ENCODE results near the gene TSGA10IP.

DNA sequence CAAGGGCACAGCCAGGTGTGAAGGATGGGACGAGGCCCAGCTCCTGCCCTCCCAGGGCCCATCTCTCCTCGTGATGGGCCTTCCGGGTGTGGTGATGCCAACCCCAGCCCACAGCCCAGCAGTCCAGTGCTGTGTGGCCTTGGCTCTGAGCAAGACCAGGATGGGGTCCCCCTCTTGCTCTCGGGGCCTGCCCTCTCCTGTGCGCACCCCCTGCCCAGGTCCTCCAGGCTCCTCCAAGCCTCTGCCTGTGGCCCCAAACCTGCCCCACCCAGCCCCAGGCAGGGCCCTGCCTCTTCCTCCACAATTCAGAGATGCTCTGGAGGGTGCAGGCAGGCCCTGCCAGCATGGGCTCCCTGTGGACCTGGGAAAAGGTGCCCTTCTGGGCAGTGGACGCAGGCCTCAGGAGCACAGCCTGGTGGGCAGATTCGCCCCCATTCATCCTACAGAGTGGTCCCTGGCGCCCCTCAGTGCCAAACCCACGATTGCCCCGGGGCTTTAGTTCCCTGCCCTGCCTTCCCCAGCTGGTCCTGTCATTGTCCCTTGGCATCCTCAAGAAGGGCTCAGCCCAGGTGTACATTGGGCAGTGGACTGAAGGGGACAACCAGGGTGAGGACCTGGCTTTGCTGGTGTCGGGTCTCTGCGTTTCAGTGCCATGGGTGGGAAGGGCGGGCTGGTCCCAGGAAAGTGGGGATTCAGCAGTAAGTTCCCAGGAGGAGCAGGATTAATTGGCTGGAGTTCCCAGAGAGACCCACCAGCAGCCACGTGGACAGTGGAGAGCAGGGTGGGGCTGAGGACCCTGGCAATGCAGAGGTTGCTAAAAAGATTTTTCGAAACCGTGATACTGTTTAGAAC, 36.9 kb downstream of the TSGA10IP start:
- TF ChIP-seq POLR2AphosphoS5 (IDR thresholded peaks at IDR 0.05; ENCODE audit: low read depth) (no peak), GABPA (IDR thresholded peaks at IDR 0.05; ENCODE audit: low read depth) (no peak)
- TF ChIP-seq, protein P1, sequence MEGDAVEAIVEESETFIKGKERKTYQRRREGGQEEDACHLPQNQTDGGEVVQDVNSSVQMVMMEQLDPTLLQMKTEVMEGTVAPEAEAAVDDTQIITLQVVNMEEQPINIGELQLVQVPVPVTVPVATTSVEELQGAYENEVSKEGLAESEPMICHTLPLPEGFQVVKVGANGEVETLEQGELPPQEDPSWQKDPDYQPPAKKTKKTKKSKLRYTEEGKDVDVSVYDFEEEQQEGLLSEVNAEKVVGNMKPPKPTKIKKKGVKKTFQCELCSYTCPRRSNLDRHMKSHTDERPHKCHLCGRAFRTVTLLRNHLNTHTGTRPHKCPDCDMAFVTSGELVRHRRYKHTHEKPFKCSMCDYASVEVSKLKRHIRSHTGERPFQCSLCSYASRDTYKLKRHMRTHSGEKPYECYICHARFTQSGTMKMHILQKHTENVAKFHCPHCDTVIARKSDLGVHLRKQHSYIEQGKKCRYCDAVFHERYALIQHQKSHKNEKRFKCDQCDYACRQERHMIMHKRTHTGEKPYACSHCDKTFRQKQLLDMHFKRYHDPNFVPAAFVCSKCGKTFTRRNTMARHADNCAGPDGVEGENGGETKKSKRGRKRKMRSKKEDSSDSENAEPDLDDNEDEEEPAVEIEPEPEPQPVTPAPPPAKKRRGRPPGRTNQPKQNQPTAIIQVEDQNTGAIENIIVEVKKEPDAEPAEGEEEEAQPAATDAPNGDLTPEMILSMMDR (IDR thresholded peaks at IDR 0.05; ENCODE audit: insufficient read depth, low read length), result no peak

Measured in HL-60 (cell line).